Measurements from ENCODE around the gene FAN1. TPM values are rescaled to one million over a fixed set of nuclear protein-coding genes. Genes with fewer than 3 reads are reported as not detected.
A peak's percentile ranks its signal among the peaks of the same experiment; 100 is the strongest.

FAN1 gene
- total and polyA plus RNA-seq, 8 donors = 4.2 to 18.0 (median 9.9) TPM

DNA sequence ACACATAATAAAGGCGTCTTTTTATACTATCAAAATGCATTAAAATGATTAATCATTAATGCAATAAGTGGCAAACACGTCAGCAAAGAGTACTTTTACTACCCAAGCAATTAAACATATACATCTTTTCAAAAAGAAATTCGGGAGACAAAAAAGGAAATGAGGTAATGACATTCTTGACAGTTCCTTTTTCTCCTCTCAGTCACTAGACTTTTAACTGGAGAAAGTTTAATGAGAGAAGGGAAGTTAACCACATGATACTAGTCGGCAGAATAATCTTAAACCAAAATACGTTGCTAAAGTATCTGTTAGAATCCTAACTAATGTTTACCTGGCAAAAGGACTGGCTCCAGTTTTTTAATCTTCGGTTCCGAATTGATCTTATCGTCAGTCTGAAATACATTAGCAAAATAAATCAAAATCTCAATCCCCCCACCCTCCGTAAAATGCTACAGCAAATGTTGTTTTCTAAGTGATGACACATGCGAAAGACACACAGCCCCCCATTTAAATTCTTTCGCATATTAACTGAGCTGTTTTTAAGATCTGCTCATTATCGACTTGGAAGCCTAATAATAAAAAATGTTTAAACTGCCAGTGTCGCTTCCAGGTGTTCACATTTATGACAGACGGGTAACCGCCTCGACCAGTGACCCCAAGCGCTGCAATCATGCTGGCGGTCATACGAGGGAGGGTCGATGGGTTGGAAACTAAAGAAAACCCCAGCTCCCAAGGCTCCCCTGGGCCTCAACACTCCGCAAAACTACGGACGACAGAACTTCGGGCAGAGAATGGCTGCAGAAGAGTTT lies 86.9 kb downstream of the FAN1 start:
- Histone ChIP-seq H3K36me3 (no peaks in the 10 kb centered on the region), H3K9me3 (no peaks in the 10 kb centered on the region), H3K4me1 (peaks cover 0 to 29% (median 19%) of the 10 kb centered on the region in 3 donors), H3K4me3 (peak overlapping the region; percentile 63 to 93 (median 72)), H3K27ac (peak overlapping the region; percentile 71 to 96 (median 90)), H3K27me3 (no peaks in the 10 kb centered on the region)
- DNase-seq = no peak
- TF ChIP-seq, protein P1, sequence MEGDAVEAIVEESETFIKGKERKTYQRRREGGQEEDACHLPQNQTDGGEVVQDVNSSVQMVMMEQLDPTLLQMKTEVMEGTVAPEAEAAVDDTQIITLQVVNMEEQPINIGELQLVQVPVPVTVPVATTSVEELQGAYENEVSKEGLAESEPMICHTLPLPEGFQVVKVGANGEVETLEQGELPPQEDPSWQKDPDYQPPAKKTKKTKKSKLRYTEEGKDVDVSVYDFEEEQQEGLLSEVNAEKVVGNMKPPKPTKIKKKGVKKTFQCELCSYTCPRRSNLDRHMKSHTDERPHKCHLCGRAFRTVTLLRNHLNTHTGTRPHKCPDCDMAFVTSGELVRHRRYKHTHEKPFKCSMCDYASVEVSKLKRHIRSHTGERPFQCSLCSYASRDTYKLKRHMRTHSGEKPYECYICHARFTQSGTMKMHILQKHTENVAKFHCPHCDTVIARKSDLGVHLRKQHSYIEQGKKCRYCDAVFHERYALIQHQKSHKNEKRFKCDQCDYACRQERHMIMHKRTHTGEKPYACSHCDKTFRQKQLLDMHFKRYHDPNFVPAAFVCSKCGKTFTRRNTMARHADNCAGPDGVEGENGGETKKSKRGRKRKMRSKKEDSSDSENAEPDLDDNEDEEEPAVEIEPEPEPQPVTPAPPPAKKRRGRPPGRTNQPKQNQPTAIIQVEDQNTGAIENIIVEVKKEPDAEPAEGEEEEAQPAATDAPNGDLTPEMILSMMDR (IDR thresholded peaks at IDR 0.05) = no peak
- FAIRE-seq = peak; percentile 5
- peak in 1 of 4 donors; percentile 26 for ATAC-seq
- 1% methylated on average over 24 of the region's 24 CpGs for WGBS, 2 donors
- intact Hi-C loops (cut with DNase I) = no loop called here

DNA sequence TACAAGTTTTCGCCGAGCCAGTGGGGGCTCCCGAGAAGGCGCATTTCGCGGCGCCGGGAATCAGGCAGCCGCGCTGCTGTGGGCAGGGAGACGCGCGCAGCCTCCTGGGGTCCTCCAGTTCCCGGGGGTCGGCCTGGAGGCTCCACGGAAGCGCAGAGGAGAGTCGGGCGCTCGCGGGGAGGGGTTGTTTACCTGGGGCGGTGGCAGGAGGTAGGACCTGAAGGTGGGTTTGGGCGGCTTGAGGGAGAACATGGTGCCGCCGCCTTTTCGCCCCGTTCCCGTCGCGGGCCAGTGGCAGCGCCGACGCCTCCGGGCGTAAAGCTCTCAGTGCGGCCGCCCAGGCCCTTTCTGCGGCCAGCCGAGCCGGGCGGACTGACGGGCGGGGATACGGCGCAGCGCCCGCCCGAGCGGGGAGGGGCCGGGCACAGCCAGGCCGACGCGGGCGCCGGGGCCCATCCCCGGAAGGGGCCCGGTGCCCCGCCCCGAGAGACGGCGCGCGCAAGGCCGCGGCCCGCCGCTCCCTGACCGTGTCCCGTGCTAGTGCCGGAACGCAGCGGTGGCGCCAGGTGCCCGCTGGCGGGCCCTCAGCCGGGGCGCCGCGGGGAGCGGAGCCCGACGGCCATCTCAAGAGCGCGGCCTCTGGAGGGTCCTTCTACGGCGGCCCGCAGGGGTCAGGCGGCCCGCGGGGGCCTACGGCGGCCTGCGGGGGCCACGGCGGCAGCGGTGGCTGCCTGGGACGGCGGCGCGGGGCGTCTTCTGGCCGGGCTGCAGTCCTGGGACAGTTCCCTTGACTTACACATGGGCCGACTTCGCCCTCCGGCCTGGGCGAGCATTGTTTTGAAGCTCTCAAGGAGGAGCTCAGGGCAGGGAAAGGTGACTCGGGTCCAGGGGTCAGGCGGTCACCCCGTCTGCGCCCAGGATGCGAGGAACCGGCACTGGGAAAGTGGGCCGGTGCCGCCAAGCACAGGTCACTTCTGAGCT lies 87.8 kb downstream of the FAN1 start, which contains the start of gene MTMR10:
MTMR10 (minus strand) TSS at position 374 of the 981 bp plus-strand sequence; CDS start at position 252, 122 bp downstream.
- Histone ChIP-seq H3K9me3 (no peaks in the 10 kb centered on the region), H3K27ac (peak within 1 kb of the TSS; percentile 71 to 96 (median 90)), H3K4me1 (peaks cover 0 to 29% (median 17%) of the 10 kb centered on the region in 3 donors), H3K4me3 (peak within 1 kb of the TSS; percentile 63 to 93 (median 72)), H3K27me3 (no peaks in the 10 kb centered on the region), H3K36me3 (no peaks in the 10 kb centered on the region)
- FAIRE-seq (no peak), ATAC-seq (peak; percentile 92 to 97 (median 95)), DNase-seq (peak; percentile 72 to 89 (median 78))
- 0% methylated on average over 82 to 114 of the region's 114 CpGs for WGBS, 2 donors
- intact Hi-C loops (cut with DNase I) = no loop called here
- TF ChIP-seq, protein P1 (IDR thresholded peaks at IDR 0.05) = no peak

DNA sequence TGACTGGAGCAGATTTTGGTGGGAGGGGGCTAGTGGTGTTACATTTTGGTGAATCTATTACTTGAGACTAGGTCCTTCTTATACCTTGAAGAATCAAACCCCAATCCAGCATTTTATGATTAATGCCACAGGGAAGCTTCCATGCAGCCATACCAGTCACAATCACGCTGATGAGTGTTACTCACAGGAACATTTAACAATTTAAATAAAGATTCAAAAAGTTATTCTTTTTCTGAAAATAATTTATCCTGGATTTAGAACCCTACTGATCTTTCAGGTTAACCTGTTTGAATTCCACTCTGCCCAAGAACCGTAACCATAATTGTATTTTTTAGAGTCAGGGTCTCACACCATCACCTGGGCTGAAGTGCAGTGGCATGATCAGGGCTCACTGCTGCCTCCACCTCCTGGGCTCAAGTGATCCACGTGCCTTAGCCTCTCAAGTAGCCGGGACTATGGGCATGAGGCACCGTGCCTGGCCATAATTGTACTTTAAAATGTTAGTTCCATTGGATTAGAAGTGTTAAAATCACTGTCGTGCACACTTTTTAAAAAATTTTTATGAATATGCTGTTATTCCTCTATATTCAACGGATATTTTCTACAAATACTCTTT lies 88.6 kb downstream of the FAN1 start:
- no peak for DNase-seq
- no peak for FAIRE-seq
- TF ChIP-seq, protein P1 (IDR thresholded peaks at IDR 0.05) = no peak
- peak in 2 of 4 donors; percentile 1 to 2 for ATAC-seq
- no peaks in the 10 kb centered on the region for H3K27me3 ChIP-seq
- H3K27ac ChIP-seq = peak overlapping the region; percentile 71 to 96 (median 90)
- WGBS, 2 donors = 45 to 50% methylated on average over 7 of the region's 7 CpGs
- intact Hi-C loops (cut with DNase I) = no loop called here
- H3K9me3 ChIP-seq = no peaks in the 10 kb centered on the region
- H3K36me3 ChIP-seq = no peaks in the 10 kb centered on the region
- peaks cover 0 to 29% (median 17%) of the 10 kb centered on the region in 3 donors for H3K4me1 ChIP-seq
- peak overlapping the region; percentile 63 to 93 (median 72) for H3K4me3 ChIP-seq

Other genes starting within 250 kb of the FAN1 start
- gene MTMR10, start 87.7 kb downstream of the FAN1 start, total RNA-seq = 10 to 100 TPM in 5 of 6 donors, 1 to 10 TPM in 1; 7.5 to 18.9 (median 12.0) TPM
- 10 to 100 TPM in 1 of 2 donors, 1 to 10 TPM in 1; 8.6 to 12.7 TPM for gene MTMR10, start 87.7 kb downstream of the FAN1 start, polyA plus RNA-seq
- under 1 TPM in 1 of 6 donors, not detected in 5; 0.04 TPM for gene TRPM1, start 197.8 kb downstream of the FAN1 start, total RNA-seq
- not detected for gene TRPM1, start 197.8 kb downstream of the FAN1 start, polyA plus RNA-seq